Left lung (tissue), 10 donors: ENCODE results near the gene EPC2. TPM values are rescaled to one million over a fixed set of nuclear protein-coding genes. Genes with fewer than 3 reads are reported as not detected.

Experiments used
- ATAC-seq: fragments of 200-7000 bp; cut with Tn5 transposase; one replicate; pipeline ENCODE4 v1.9.1; 2020; ENCODE audit warnings: moderate library complexity
- DNase-seq, 4 donors: peaks; one replicate each; pipeline ENCODE4 v3.0.0-alpha.2; 2013 to 2020
- H3K27ac ChIP-seq, 2 donors: fragments of 200-600 bp; sonication (generic) in 1 of 2; one replicate each; pipeline versions ENCODE4 v1.5.0 to v1.8.0; 2020 to 2021
- H3K27me3 ChIP-seq, 2 donors: fragments of 200-600 bp; sonication (generic) in 1 of 2; one replicate each; pipeline versions ENCODE4 v1.5.0 to v1.8.0; 2020 to 2021
- H3K36me3 ChIP-seq, 2 donors: fragments of 200-600 bp; sonication (generic) in 1 of 2; one replicate each; pipeline versions ENCODE4 v1.5.0 to v1.8.0; 2020 to 2021
- H3K4me1 ChIP-seq, 2 donors: fragments of 200-600 bp; one replicate each; pipeline ENCODE4 v1.8.0; 2021
- H3K4me3 ChIP-seq, 2 donors: fragments of 200-600 bp; sonication (generic) in 1 of 2; one replicate each; pipeline versions ENCODE4 v1.5.0 to v1.8.0; 2020 to 2021; ENCODE audit warnings: mild to moderate bottlenecking in 1 of 2
- H3K9me3 ChIP-seq, 2 donors: fragments of 200-600 bp; sonication (generic) in 1 of 2; one replicate each; pipeline versions ENCODE4 v1.5.0 to v1.8.0; 2020 to 2021
- intact Hi-C, 2 donors: fragments of 100-400 bp; cut with DNase I; formaldehyde crosslinking; loops; one replicate each; pipeline versions ENCODE4 v1.11.2 to v1.14.2; 2022
- polyA plus RNA-seq, 6 donors: library from polyadenylated mRNA; unstranded; fragments of 120-200 nt; gene quantifications; one replicate each; pipeline ENCODE4 v1.2.1, GENCODE V29; 2013; ENCODE audit not compliant: insufficient read length in 6 of 6
- total RNA-seq, 2 donors: library from RNA; stranded (reverse); fragmentation: NEBNext Ultra II Directional; extraction: Animal tissue kit (Norgen Biotek cat#: 25700); gene quantifications; one replicate each; pipeline ENCODE4 v1.2.1, GENCODE V29; 2021
- TF ChIP-seq, protein P1 (sequence below), 2 donors: fragments of 200-600 bp; sonication (generic) in 1 of 2; IDR thresholded peaks; one replicate each; pipeline versions ENCODE4 v1.5.0 to v1.8.0; 2021; ENCODE audit warnings: antibody characterized with exemption in 2 of 2
- donor health status: DM: no; HTN: yes; CAD: no.
- donor health status: DM: no; HTN: no; CAD: no.

The EPC2 gene
- total and polyA plus RNA-seq, 8 donors, result 28.7 to 65.5 (median 60.6) TPM

DNA sequence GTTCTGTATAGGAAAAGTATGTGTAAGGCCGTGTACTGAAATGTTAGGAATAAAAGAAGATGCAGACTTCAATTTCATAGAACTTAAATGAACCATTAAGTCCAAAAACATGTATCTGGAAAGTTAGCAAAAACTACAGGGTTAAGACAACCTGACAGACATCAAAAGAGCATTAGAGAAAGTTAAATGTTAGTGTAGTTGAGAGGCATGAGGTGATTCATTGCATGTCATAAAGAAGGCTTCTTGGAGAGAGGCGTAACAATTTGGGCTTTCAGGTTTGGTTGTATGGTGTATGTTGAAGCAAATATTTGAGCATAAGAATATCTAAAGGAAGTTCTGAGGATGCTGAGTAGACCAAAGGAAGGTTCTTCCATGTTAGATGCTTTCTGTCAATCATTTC is 6.3 kb downstream of the EPC2 start:
- no peak for ATAC-seq
- H3K27ac ChIP-seq, result no peak overlapping the region
- H3K27me3 ChIP-seq, result no peaks in the 10 kb centered on the region
- intact Hi-C loops, result no loop called here
- peaks cover 13 to 89% of the 10 kb centered on the region in 2 donors for H3K4me1 ChIP-seq
- DNase-seq, result no peak
- H3K36me3 ChIP-seq, result no peaks in the 10 kb centered on the region
- H3K9me3 ChIP-seq, result no peaks in the 10 kb centered on the region
- TF ChIP-seq, protein P1, sequence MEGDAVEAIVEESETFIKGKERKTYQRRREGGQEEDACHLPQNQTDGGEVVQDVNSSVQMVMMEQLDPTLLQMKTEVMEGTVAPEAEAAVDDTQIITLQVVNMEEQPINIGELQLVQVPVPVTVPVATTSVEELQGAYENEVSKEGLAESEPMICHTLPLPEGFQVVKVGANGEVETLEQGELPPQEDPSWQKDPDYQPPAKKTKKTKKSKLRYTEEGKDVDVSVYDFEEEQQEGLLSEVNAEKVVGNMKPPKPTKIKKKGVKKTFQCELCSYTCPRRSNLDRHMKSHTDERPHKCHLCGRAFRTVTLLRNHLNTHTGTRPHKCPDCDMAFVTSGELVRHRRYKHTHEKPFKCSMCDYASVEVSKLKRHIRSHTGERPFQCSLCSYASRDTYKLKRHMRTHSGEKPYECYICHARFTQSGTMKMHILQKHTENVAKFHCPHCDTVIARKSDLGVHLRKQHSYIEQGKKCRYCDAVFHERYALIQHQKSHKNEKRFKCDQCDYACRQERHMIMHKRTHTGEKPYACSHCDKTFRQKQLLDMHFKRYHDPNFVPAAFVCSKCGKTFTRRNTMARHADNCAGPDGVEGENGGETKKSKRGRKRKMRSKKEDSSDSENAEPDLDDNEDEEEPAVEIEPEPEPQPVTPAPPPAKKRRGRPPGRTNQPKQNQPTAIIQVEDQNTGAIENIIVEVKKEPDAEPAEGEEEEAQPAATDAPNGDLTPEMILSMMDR (IDR thresholded peaks at IDR 0.05), result no peak
- H3K4me3 ChIP-seq, result no peak overlapping the region

DNA sequence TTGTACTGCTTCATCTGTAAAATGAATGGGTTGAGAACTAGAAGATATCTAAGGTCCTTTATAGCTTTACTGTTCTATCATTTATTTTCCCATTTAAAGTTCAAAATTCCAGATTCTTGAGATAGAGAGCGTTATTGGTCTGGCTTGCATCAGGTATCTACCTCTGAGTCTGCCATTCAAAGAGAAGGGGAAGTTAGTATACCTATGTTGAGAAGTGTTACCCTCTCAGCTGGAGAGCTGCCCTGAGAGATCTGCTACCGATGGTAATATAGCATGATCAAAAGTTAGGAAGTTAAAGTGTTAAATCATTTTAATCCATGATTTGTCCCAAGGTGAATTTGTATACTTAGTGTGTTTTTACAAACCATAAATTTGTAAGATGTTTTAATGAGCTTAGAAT is 7.4 kb downstream of the EPC2 start:
- H3K27me3 ChIP-seq, result no peaks in the 10 kb centered on the region
- H3K9me3 ChIP-seq, result no peaks in the 10 kb centered on the region
- no peaks in the 10 kb centered on the region for H3K36me3 ChIP-seq
- TF ChIP-seq, protein P1 (IDR thresholded peaks at IDR 0.05), result no peak
- DNase-seq (no peak), ATAC-seq (no peak)
- intact Hi-C loops, result no loop called here
- no peak overlapping the region for H3K4me3 ChIP-seq
- H3K27ac ChIP-seq, result no peak overlapping the region
- peaks cover 13 to 88% of the 10 kb centered on the region in 2 donors for H3K4me1 ChIP-seq

DNA sequence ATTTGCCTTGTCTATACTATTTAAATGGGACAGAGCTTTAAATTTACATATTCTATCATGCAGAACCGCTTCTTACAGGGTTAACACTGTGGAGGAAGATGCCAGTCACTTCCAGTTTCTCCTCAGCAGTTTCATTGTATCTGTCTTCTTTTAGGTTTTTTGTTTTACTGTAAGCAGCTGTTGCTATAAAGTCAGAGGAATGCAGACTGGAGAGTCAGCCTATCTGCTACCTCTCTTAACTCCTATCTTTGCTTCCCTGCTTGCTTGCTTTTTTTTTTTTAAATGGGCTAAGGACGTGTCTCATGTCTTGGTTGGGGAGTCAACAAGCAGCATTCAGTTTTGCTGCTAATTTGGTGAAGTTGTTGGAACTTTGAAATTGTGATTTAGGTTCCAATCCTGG is 8.9 kb downstream of the EPC2 start:
- Histone ChIP-seq H3K36me3 (no peaks in the 10 kb centered on the region), H3K27ac (no peak overlapping the region), H3K27me3 (no peaks in the 10 kb centered on the region), H3K4me1 (peaks cover 13 to 90% of the 10 kb centered on the region in 2 donors), H3K9me3 (no peaks in the 10 kb centered on the region), H3K4me3 (no peak overlapping the region)
- TF ChIP-seq, protein P1 (IDR thresholded peaks at IDR 0.05), result no peak
- ATAC-seq, result no peak
- intact Hi-C loops, result no loop called here
- DNase-seq, result no peak

DNA sequence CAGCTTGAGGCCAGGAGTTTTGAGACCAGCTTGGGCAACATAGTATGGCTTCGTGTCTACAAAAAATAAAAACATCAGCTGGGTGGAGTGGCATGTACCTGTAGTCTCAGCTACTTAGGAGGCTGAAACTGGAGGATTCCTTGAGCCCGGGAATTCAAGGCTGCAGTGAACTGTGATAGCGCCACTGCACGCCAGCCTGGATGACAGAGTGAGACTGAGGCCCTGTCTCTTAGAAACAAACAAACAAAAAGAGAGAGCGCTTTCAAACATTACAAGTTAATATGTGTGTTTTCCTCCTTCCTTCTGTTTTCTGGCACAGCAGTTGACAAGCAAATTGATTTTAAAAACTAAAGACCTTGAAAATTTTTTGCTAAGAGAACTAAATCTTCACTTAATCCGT is 9.9 kb downstream of the EPC2 start:
- peaks cover 13 to 90% of the 10 kb centered on the region in 2 donors for H3K4me1 ChIP-seq
- DNase-seq, result no peak
- intact Hi-C loops, result no loop called here

DNA sequence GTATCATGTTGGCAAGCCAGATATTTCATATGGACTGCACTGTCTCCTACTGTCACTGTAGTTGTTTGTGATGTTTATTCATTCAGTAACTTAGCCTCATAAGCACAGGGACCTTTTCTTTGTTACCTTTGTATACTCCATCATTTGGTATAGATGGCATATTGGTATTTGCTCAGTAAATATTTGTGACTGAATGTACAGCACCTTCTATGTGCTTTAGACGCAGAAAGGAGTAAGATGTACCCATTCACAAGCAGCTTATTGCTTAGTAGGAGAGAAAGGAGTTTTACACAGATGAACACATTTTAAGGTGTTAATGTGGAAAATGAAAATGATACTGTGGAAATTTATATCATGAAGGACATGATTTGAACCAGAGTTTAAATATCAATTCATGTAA is 12.0 kb downstream of the EPC2 start:
- ATAC-seq (no peak), DNase-seq (no peak)
- Histone ChIP-seq H3K4me3 (no peak overlapping the region), H3K27me3 (no peaks in the 10 kb centered on the region), H3K27ac (no peak overlapping the region), H3K4me1 (peaks cover 11 to 88% of the 10 kb centered on the region in 2 donors), H3K9me3 (no peaks in the 10 kb centered on the region), H3K36me3 (no peaks in the 10 kb centered on the region)
- intact Hi-C loops, result no loop called here
- TF ChIP-seq, protein P1 (IDR thresholded peaks at IDR 0.05), result no peak

More for the DNA sequence above, 9.9 kb downstream of the EPC2 start:
- Histone ChIP-seq H3K27ac (no peak overlapping the region), H3K9me3 (no peaks in the 10 kb centered on the region), H3K27me3 (no peaks in the 10 kb centered on the region), H3K4me3 (no peak overlapping the region), H3K36me3 (no peaks in the 10 kb centered on the region)
- TF ChIP-seq, protein P1 (IDR thresholded peaks at IDR 0.05), result no peak
- no peak for ATAC-seq
